Pancreas (tissue), 10 donors: ENCODE results near the gene SHROOM3. TPM values are rescaled to one million over a fixed set of nuclear protein-coding genes. Genes with fewer than 3 reads are reported as not detected.

ENCODE experiments used
- ATAC-seq, 4 donors: fragments of 200-7000 bp; cut with Tn5 transposase; one replicate each; pipeline versions ENCODE4 v1.8.0 to v1.9.1; 2020; ENCODE audit warnings: mild to moderate bottlenecking in 4 of 4, moderate library complexity in 4 of 4
- DNase-seq, 6 donors: peaks; one replicate each; pipeline ENCODE4 v3.0.0-alpha.2; 2020
- FAIRE-seq: peaks from 2 replicates; lab custom pipeline; 2012; peaks lifted over from hg19 to GRCh38; lab: Jason Lieb, UNC
- H3K27ac ChIP-seq, 4 donors: fragments of 200-600 bp; sonication (generic); 1 replicate in 3 of 4; 2 replicates in 1 of 4; pipeline versions ENCODE4 v1.5.0 to v1.8.0; 2020
- H3K27me3 ChIP-seq, 4 donors: fragments of 200-600 bp; one replicate each; pipeline ENCODE4 v1.8.0; 2021
- H3K36me3 ChIP-seq, 3 donors: fragments of 200-600 bp; sonication (generic) in 1 of 3; one replicate each; pipeline versions ENCODE4 v1.5.0 to v1.8.0; 2020 to 2021
- H3K4me1 ChIP-seq, 3 donors: fragments of 200-600 bp; one replicate each; pipeline ENCODE4 v1.8.0; 2021
- H3K4me3 ChIP-seq, 4 donors: fragments of 200-600 bp; sonication (generic) in 2 of 4; one replicate each; pipeline versions ENCODE4 v1.5.0 to v1.8.0; 2020 to 2021
- H3K9me3 ChIP-seq, 4 donors: fragments of 200-600 bp; one replicate each; pipeline ENCODE4 v1.8.0; 2021
- WGBS, 2 donors: extraction: QIAGEN DNeasy Blood & Tissue Kit; methylation state at CpG; one replicate each; pipeline ENCODE4 v1.1.7; 2013; 5-methylcytosine and 5-hydroxymethylcytosine counted together
- intact Hi-C, 3 donors: fragments of 100-400 bp; cut with DNase I; formaldehyde crosslinking; loops; one replicate each; pipeline versions ENCODE4 v1.11.1 to v1.14.2; 2022
- polyA plus RNA-seq, 2 donors: library from polyadenylated mRNA; stranded (reverse); fragments of 200-250 nt; gene quantifications; one replicate each; pipeline ENCODE4 v1.2.3, GENCODE V29; 2013
- total RNA-seq, 6 donors: library from RNA; stranded (reverse); fragmentation: NEBNext Ultra II Directional in 4 of 6; extraction: Animal tissue kit (Norgen Biotek cat#: 25700) in 4 of 6; gene quantifications; one replicate each; pipeline versions ENCODE4 v1.2.1 to v1.2.4, GENCODE V29; 2021 to 2023
- TF ChIP-seq, protein P1 (sequence below), 4 donors: fragments of 200-600 bp; sonication (generic) in 3 of 4; IDR thresholded peaks; one replicate each; pipeline versions ENCODE4 v1.5.0 to v1.8.0; 2021; ENCODE audit warnings: antibody characterized with exemption in 4 of 4
- donor health status: healthy with polysubstance abuse.
- donor health status: DM: no; HTN: no; CAD: no; lungs with moderate emphysema.
- donor health status: DM: no; HTN: no; CAD: no.
- donor health status: control.
- donor health status: control.
- donor health status: Bipolar disorder and iron deficiency.
- donor health status: DM: yes; HTN: yes; CAD: no.
- donor health status: DM: no; HTN: no; CAD: no.
- donor health status: DM: no; HTN: no; CAD: no.
- donor health status: DM: yes; HTN: yes; CAD: no.

The SHROOM3 gene
- total and polyA plus RNA-seq, 8 donors, result 6.2 to 43.5 (median 17.1) TPM

DNA sequence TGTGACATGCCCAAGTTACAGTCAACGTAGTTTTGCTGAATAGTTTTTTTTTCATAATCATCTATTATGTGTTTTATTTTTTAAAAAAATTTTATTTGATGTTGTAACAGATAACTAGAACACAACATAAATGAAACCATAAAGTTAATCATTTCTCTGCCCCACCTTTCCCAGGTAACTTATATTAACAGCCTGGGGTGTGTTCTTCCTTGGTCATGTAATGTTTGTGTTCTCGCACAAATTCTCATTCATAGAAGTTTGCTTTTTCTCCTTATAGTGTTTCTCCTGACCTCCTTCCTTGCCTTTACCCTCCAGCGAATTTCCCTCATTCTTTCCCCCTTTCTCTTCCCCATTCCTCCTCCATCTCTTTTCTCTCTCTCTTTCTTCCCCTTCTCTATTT, 248.1 kb downstream of the SHROOM3 start:
- H3K36me3 ChIP-seq, result no peaks in the 10 kb centered on the region
- no peaks in the 10 kb centered on the region for H3K27me3 ChIP-seq
- no peak overlapping the region for H3K4me3 ChIP-seq
- ATAC-seq, result peak in 1 of 4 donors; percentile 13
- FAIRE-seq, result no peak
- TF ChIP-seq, protein P1, sequence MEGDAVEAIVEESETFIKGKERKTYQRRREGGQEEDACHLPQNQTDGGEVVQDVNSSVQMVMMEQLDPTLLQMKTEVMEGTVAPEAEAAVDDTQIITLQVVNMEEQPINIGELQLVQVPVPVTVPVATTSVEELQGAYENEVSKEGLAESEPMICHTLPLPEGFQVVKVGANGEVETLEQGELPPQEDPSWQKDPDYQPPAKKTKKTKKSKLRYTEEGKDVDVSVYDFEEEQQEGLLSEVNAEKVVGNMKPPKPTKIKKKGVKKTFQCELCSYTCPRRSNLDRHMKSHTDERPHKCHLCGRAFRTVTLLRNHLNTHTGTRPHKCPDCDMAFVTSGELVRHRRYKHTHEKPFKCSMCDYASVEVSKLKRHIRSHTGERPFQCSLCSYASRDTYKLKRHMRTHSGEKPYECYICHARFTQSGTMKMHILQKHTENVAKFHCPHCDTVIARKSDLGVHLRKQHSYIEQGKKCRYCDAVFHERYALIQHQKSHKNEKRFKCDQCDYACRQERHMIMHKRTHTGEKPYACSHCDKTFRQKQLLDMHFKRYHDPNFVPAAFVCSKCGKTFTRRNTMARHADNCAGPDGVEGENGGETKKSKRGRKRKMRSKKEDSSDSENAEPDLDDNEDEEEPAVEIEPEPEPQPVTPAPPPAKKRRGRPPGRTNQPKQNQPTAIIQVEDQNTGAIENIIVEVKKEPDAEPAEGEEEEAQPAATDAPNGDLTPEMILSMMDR (IDR thresholded peaks at IDR 0.05), result no peak
- peaks cover 1 to 7% (median 6%) of the 10 kb centered on the region in 3 donors for H3K4me1 ChIP-seq
- 66 to 82% methylated on average over 3 of the region's 3 CpGs for WGBS, 2 donors
- DNase-seq, result no peak
- H3K27ac ChIP-seq, result peak overlapping the region in 1 of 4 donors; percentile 50
- H3K9me3 ChIP-seq, result no peaks in the 10 kb centered on the region
- intact Hi-C loops, result no loop called here

GRCh38 chr4:76687746-76688448, 252.9 kb downstream of the SHROOM3 start:
- ATAC-seq (peak in 1 of 4 donors; percentile 39), FAIRE-seq (no peak), DNase-seq (no peak)
- Histone ChIP-seq H3K36me3 (no peaks in the 10 kb centered on the region), H3K4me3 (no peak overlapping the region), H3K4me1 (peaks cover 0 to 14% (median 1%) of the 10 kb centered on the region in 3 donors), H3K9me3 (no peaks in the 10 kb centered on the region), H3K27ac (peak overlapping the region in 2 of 4 donors; percentile 80 to 84), H3K27me3 (no peaks in the 10 kb centered on the region)
- TF ChIP-seq, protein P1 (IDR thresholded peaks at IDR 0.05), result no peak
- intact Hi-C loops, result no loop called here
- WGBS, 2 donors, result 68 to 73% methylated on average over 5 of the region's 5 CpGs

GRCh38 chr4:76688619-76689144, 253.7 kb downstream of the SHROOM3 start:
- H3K27ac ChIP-seq, result peak overlapping the region in 3 of 4 donors; percentile 46 to 84 (median 80)
- ATAC-seq, result peak in 3 of 4 donors; percentile 32 to 38 (median 34)
- H3K4me3 ChIP-seq, result peak overlapping the region; percentile 39 to 61 (median 48)
- peaks cover 0 to 10% (median 0%) of the 10 kb centered on the region in 3 donors for H3K4me1 ChIP-seq
- FAIRE-seq, result no peak
- H3K27me3 ChIP-seq, result no peaks in the 10 kb centered on the region
- no peaks in the 10 kb centered on the region for H3K36me3 ChIP-seq
- 14 to 23% methylated on average over 13 of the region's 13 CpGs for WGBS, 2 donors
- no peaks in the 10 kb centered on the region for H3K9me3 ChIP-seq
- intact Hi-C loops, result no loop called here
- TF ChIP-seq, protein P1 (IDR thresholded peaks at IDR 0.05), result no peak
- DNase-seq, result no peak

DNA sequence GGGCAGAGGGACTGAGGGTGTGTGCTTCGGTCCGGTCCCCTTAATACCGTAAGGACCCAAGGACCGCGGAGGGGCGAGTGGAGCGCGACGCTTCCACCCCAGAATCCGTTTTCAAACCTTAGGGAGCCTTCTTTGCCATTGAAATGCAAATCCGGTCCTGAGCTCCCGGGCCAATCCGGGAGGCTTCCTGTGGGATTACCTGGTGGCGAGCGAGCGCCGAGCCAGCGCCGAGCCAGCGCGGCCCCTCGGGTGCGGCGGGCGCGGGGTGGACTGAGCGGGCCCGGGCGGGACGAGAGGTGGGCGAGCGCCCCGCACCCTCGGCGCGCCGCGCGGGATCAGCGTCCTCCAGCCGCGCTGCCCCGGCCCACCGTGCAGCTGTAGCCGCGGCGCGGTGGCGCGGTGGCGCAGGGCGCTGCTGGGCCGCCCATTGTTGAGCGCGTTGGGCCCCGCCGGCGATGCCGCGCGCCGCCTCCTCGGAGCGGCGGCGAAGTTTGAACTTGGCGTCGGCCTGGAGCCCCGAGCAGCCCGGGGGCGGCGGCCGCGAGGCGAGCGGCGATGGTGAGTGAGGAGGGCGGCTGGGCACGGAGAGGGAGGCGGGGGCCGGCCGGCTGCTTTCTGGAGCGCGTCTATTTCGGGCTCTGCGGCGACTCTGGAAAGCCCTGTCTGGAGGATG, 254.3 kb downstream of the SHROOM3 start:
- TF ChIP-seq, protein P1 (IDR thresholded peaks at IDR 0.05), result no peak
- Histone ChIP-seq H3K27me3 (no peaks in the 10 kb centered on the region), H3K9me3 (no peaks in the 10 kb centered on the region), H3K4me1 (peaks cover 0 to 10% (median 0%) of the 10 kb centered on the region in 3 donors), H3K4me3 (peak overlapping the region; percentile 39 to 61 (median 48)), H3K36me3 (no peaks in the 10 kb centered on the region), H3K27ac (peak overlapping the region; percentile 46 to 84 (median 63))
- FAIRE-seq, result no peak
- intact Hi-C loops, result no loop called here
- peak; percentile 47 to 80 (median 56) for DNase-seq
- WGBS, 2 donors, result 1 to 2% methylated on average over 76 to 87 of the region's 87 CpGs
- peak; percentile 71 to 83 (median 76) for ATAC-seq
